Trophoblast cell (in vitro differentiated cells and primary cell): Measurements from ENCODE around the gene NOP53.

Source experiments
- DNase-seq, 2 donors: peaks; one replicate each; pipeline ENCODE4 v3.0.0-alpha.2; 2016
- H2AFZ ChIP-seq: 2 replicates; pipeline ENCODE4 v1.6.1; 2013; ENCODE audit warnings: low read length, moderate library complexity, mild to moderate bottlenecking; ENCODE audit not compliant: insufficient read depth, poor library complexity
- H2AK5ac ChIP-seq: 2 replicates; pipeline ENCODE4 v1.6.1; 2013; ENCODE audit warnings: mild to moderate bottlenecking, low read length
- H2BK120ac ChIP-seq: 2 replicates; pipeline ENCODE4 v1.6.1; 2013; ENCODE audit warnings: low read length, mild to moderate bottlenecking, moderate library complexity; ENCODE audit not compliant: insufficient read depth, poor library complexity
- H2BK12ac ChIP-seq: 2 replicates; pipeline ENCODE4 v1.6.1; 2013; ENCODE audit warnings: mild to moderate bottlenecking, low read length, moderate library complexity
- H2BK5ac ChIP-seq: 2 replicates; pipeline ENCODE4 v1.6.1; 2013; ENCODE audit warnings: low read length, low read depth, moderate library complexity, mild to moderate bottlenecking; ENCODE audit not compliant: poor library complexity
- H3K14ac ChIP-seq: 2 replicates; pipeline ENCODE4 v1.6.1; 2013; ENCODE audit warnings: mild to moderate bottlenecking, low read length
- H3K18ac ChIP-seq: 2 replicates; pipeline ENCODE4 v1.6.1; 2013; ENCODE audit warnings: mild to moderate bottlenecking, low read length
- H3K23ac ChIP-seq: 2 replicates; pipeline ENCODE4 v1.6.1; 2013; ENCODE audit warnings: low read length
- H3K27ac ChIP-seq: 2 replicates; pipeline ENCODE4 v1.5.1; 2013; ENCODE audit warnings: low read depth, mild to moderate bottlenecking, inconsistent platforms, low read length, moderate library complexity
- H3K27me3 ChIP-seq: 2 replicates; pipeline ENCODE4 v1.6.1; 2013; ENCODE audit warnings: inconsistent platforms, mild to moderate bottlenecking, low read length, moderate library complexity; ENCODE audit not compliant: insufficient read depth
- H3K36me3 ChIP-seq, 2 experiments: 1 replicate in 1 of 2; 2 replicates in 1 of 2; pipeline ENCODE4 v1.6.1; 2013; ENCODE audit warnings: low read length in 2 of 2, mild to moderate bottlenecking in 2 of 2, moderate library complexity in 1 of 2; ENCODE audit not compliant: insufficient read depth in 2 of 2, control insufficient read depth in 1 of 2
- H3K4ac ChIP-seq: 2 replicates; pipeline ENCODE4 v1.6.1; 2013; ENCODE audit warnings: low read depth, mild to moderate bottlenecking, low read length, moderate library complexity
- H3K4me1 ChIP-seq, 2 experiments: 1 replicate in 1 of 2; 2 replicates in 1 of 2; pipeline ENCODE4 v1.6.1; 2013; ENCODE audit warnings: low read length in 2 of 2, mild to moderate bottlenecking in 2 of 2, moderate library complexity in 1 of 2; ENCODE audit not compliant: insufficient read depth in 2 of 2, control insufficient read depth in 1 of 2
- H3K4me2 ChIP-seq: 2 replicates; pipeline ENCODE4 v1.6.1; 2013; ENCODE audit warnings: inconsistent platforms, mild to moderate bottlenecking, low read length, moderate library complexity
- H3K4me3 ChIP-seq: 2 replicates; pipeline ENCODE4 v1.5.1; 2013; ENCODE audit warnings: mild to moderate bottlenecking, low read depth, low read length, inconsistent platforms
- H3K79me1 ChIP-seq: one replicate; pipeline ENCODE4 v1.6.1; 2013; ENCODE audit warnings: low read length
- H3K79me2 ChIP-seq: 2 replicates; pipeline ENCODE4 v1.6.1; 2013; ENCODE audit warnings: low read length, mild to moderate bottlenecking; ENCODE audit not compliant: control insufficient read depth, insufficient read depth, poor library complexity
- H3K9ac ChIP-seq: 2 replicates; pipeline ENCODE4 v1.6.1; 2013; ENCODE audit warnings: mild to moderate bottlenecking, low read length
- H3K9me3 ChIP-seq: 2 replicates; pipeline ENCODE4 v1.6.1; 2013; ENCODE audit warnings: low read depth, mild to moderate bottlenecking, control low read depth, inconsistent platforms, low read length; ENCODE audit not compliant: insufficient read depth
- H4K12ac ChIP-seq: 2 replicates; pipeline ENCODE4 v1.6.1; 2013; ENCODE audit warnings: low read depth, mild to moderate bottlenecking, low read length, moderate library complexity
- H4K8ac ChIP-seq: 2 replicates; pipeline ENCODE4 v1.6.1; 2013; ENCODE audit warnings: low read depth, mild to moderate bottlenecking, low read length, moderate library complexity
- H4K91ac ChIP-seq: one replicate; pipeline ENCODE4 v1.6.1; 2013; ENCODE audit warnings: low read depth, mild to moderate bottlenecking, low read length, moderate library complexity
- WGBS: extraction: QIAGEN DNeasy Blood & Tissue Kit; methylation state at CpG from one replicate; pipeline ENCODE4 v1.1.7; 2013; ENCODE audit warnings: missing lambda C conversion rate; ENCODE audit not compliant: insufficient read length, insufficient coverage; ENCODE audit errors: extremely low coverage; 5-methylcytosine and 5-hydroxymethylcytosine counted together

NOP53 gene

DNA sequence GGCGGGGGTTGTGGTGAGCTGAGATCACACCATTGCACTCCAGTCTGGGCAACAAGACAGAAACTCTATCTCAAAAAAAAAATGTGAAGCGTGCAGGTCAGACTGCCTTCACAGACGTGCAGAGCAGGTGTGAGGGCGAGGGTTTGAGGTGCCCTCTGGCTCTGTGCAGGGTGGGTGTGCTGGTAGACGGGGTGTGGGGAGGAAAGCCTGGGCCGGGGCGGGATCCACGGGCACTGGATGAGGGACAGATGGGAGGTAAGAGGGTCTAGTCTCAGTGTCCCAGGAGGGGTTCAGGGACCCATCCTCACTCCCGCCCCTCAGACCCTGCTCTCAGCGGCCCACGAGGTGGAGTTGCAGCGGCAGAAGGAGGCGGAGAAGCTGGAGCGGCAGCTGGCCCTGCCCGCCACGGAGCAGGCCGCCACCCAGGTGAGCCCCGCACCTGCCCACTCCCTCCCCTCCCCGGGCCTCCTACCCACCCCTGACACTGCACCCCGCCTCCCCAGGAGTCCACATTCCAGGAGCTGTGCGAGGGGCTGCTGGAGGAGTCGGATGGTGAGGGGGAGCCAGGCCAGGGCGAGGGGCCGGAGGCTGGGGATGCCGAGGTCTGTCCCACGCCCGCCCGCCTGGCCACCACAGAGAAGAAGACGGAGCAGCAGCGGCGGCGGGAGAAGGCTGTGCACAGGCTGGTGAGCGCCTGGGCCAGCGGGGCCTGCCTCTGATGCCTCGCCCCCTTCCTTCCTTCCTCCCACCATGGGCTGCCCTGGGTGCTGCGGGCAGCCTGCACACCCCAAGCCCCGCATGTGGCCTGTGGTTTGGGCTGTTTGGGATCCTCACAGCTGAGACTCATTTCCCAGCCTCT is 9.1 kb downstream of the NOP53 start:
- H3K4ac ChIP-seq: no peak overlapping the region
- WGBS: no CpG with 5 or more reads among the region's 37 CpGs

DNA sequence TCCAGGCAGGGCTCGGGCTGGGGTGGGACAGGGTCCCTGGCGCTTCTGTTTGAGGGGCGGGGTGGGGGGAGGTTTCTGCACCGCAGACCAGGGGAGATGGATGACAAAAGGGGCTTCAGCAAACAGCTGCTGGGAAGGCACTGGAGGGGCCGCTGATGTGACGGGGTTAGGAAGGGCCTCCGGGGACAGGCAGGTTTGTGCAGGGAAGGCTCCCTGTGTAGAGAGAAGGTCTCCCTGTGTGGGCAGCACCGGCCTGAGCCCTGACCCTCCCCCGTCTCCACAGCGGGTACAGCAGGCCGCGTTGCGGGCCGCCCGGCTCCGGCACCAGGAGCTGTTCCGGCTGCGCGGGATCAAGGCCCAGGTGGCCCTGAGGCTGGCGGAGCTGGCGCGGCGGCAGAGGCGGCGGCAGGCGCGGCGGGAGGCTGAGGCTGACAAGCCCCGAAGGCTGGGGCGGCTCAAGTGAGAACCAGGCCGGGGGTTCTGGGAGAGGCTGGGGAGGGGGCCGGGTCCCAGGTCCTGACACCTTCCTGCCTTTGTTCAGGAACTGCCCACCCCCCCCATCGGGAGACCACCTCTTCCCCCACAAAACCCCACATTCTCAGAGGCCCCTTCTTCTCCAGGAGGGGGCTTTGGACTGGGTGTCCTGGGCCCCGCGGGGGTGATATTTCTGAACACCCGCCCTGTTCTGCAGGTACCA is 9.9 kb downstream of the NOP53 start:
- Histone ChIP-seq H2AFZ (no peak overlapping the region), H3K23ac (no peak overlapping the region), H3K4me2 (no peak overlapping the region), H3K18ac (no peak overlapping the region), H3K27ac (no peak overlapping the region), H3K4ac (no peak overlapping the region), H3K4me1 (no peaks in the 10 kb centered on the region), H3K14ac (no peak overlapping the region), H3K4me3 (no peak overlapping the region), H2BK5ac (no peak overlapping the region), H3K79me1 (no peaks in the 10 kb centered on the region), H3K9ac (no peak overlapping the region), H2AK5ac (no peak overlapping the region), H4K91ac (no peak overlapping the region), H2BK120ac (no peak overlapping the region), H4K8ac (no peak overlapping the region), H2BK12ac (no peak overlapping the region), H3K79me2 (no peaks in the 10 kb centered on the region), H4K12ac (no peak overlapping the region), H3K36me3 (peaks cover 74 to 84% of the 10 kb centered on the region in 2 experiments), H3K27me3 (no peaks in the 10 kb centered on the region), H3K9me3 (peaks cover 4% of the 10 kb centered on the region)
- no CpG with 5 or more reads among the region's 36 CpGs for WGBS
- DNase-seq: no peak

More for the DNA sequence above, 9.1 kb downstream of the NOP53 start:
- H2AFZ ChIP-seq: no peak overlapping the region
- no peak overlapping the region for H3K4me3 ChIP-seq
- no peak overlapping the region for H3K14ac ChIP-seq
- H4K12ac ChIP-seq: no peak overlapping the region
- H2BK5ac ChIP-seq: no peak overlapping the region
- no peak overlapping the region for H2BK12ac ChIP-seq
- H3K4me2 ChIP-seq: no peak overlapping the region
- H4K8ac ChIP-seq: no peak overlapping the region
- H3K23ac ChIP-seq: no peak overlapping the region
- H3K18ac ChIP-seq: no peak overlapping the region
- H3K36me3 ChIP-seq: peaks cover 80 to 91% of the 10 kb centered on the region in 2 experiments
- H3K27me3 ChIP-seq: no peaks in the 10 kb centered on the region
- no peaks in the 10 kb centered on the region for H3K79me2 ChIP-seq
- no peak overlapping the region for H3K9ac ChIP-seq
- no peak overlapping the region for H3K27ac ChIP-seq
- H2BK120ac ChIP-seq: no peak overlapping the region
- H4K91ac ChIP-seq: no peak overlapping the region
- H3K4me1 ChIP-seq: no peaks in the 10 kb centered on the region
- H3K9me3 ChIP-seq: peaks cover 4% of the 10 kb centered on the region
- H3K79me1 ChIP-seq: no peaks in the 10 kb centered on the region
- no peak overlapping the region for H2AK5ac ChIP-seq
- no peak for DNase-seq

DNA sequence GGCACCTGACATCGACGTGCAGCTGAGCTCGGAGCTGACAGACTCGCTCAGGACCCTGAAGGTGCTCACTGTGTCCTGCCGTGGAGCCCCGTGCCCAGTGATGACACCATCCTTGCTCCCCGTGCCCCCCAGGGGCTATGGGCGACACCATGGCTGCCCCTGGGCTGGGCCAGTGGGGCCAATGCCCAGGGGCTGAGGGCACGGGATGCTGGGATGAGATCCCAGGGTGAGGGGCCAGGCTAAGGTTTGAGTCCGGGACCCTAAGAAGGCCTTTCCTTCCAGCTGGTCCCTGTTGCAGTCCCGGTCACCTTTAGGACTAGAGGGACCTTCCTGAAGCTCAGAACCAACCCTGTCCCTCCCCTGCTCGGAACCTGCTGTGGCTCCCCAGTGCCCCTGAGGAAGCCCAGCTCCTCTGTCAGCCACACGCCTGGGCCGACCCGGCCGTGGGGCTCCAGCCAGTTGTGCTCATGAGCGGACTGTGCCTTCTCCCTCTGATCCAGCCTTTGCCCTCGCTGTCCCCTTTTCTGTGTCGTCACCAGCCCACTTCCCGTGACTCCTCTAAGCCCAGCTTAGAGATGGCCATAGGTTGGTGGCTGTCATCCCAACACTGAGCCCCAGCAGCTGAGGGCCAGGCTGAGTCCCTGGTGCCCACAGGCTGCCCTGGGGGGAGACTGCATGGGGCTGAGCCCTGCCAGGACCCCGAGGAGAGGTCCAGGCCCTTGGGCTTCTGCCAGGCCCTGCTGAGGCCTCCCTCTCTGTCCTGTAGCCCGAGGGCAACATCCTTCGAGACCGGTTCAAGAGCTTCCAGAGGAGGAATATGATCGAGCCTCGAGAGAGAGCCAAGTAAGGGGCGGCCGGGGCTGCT is 10.6 kb downstream of the NOP53 start:
- WGBS: no CpG with 5 or more reads among the region's 28 CpGs
- no peak overlapping the region for H3K14ac ChIP-seq
- no peak overlapping the region for H4K12ac ChIP-seq
- no peaks in the 10 kb centered on the region for H3K4me1 ChIP-seq
- peaks cover 67 to 78% of the 10 kb centered on the region in 2 experiments for H3K36me3 ChIP-seq
- no peak overlapping the region for H3K4me3 ChIP-seq
- no peak for DNase-seq
- no peak overlapping the region for H3K18ac ChIP-seq
- no peak overlapping the region for H2BK5ac ChIP-seq
- no peaks in the 10 kb centered on the region for H3K27me3 ChIP-seq
- no peaks in the 10 kb centered on the region for H3K79me1 ChIP-seq
- no peak overlapping the region for H2BK12ac ChIP-seq
- peaks cover 4% of the 10 kb centered on the region for H3K9me3 ChIP-seq
- H3K9ac ChIP-seq: no peak overlapping the region
- H3K4me2 ChIP-seq: no peak overlapping the region
- no peak overlapping the region for H4K8ac ChIP-seq
- H3K4ac ChIP-seq: no peak overlapping the region
- no peak overlapping the region for H3K27ac ChIP-seq
- H2AFZ ChIP-seq: no peak overlapping the region
- H2BK120ac ChIP-seq: no peak overlapping the region
- no peak overlapping the region for H3K23ac ChIP-seq
- H3K79me2 ChIP-seq: no peaks in the 10 kb centered on the region
- H4K91ac ChIP-seq: no peak overlapping the region
- H2AK5ac ChIP-seq: no peak overlapping the region

DNA sequence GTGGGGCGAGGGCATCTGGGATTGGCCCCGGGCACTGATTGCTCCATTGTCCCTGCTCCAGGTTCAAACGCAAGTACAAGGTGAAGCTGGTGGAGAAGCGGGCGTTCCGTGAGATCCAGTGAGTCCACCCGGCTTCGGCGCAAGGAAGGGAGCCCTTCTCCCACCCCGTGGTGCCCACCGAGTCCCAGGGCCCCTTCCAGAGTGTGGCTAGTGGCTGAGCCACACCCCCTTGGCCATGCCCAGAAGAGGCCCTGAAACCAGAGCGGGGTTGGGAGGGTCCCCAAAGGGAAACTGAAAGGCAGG is 11.2 kb downstream of the NOP53 start:
- Histone ChIP-seq H3K9me3 (peaks cover 4% of the 10 kb centered on the region), H4K8ac (no peak overlapping the region), H3K4me1 (no peaks in the 10 kb centered on the region), H3K9ac (no peak overlapping the region), H4K12ac (no peak overlapping the region), H2AK5ac (no peak overlapping the region), H3K18ac (no peak overlapping the region), H3K4me3 (no peak overlapping the region), H3K23ac (no peak overlapping the region), H2BK120ac (no peak overlapping the region), H3K27me3 (no peaks in the 10 kb centered on the region), H2BK5ac (no peak overlapping the region), H3K4me2 (no peak overlapping the region), H4K91ac (no peak overlapping the region), H2BK12ac (no peak overlapping the region), H3K36me3 (peaks cover 61 to 72% of the 10 kb centered on the region in 2 experiments), H3K79me2 (no peaks in the 10 kb centered on the region), H3K14ac (no peak overlapping the region), H3K27ac (no peak overlapping the region), H3K4ac (no peak overlapping the region), H3K79me1 (no peaks in the 10 kb centered on the region), H2AFZ (no peak overlapping the region)
- no peak for DNase-seq
- WGBS: no CpG with 5 or more reads among the region's 12 CpGs
